SU-DHL-6 (cell line): ENCODE results near the gene TRMO.

Experiments
- CTCF ChIP-seq: fragments of 200-600 bp; sonication (generic); IDR thresholded peaks from one replicate; pipeline ENCODE4 v1.5.1; 2017; ENCODE audit warnings: antibody characterized with exemption, mild to moderate bottlenecking, low read length, moderate library complexity; ENCODE audit not compliant: insufficient read depth, poor library complexity, severe bottlenecking
- EZH2phosphoT487 ChIP-seq: fragments of 200-600 bp; sonication (generic), shearing (Covaris generic); conservative IDR thresholded peaks from 2 replicates; pipeline ENCODE4 v1.6.1; 2018; ENCODE audit warnings: mild to moderate bottlenecking, antibody characterized with exemption, low read length, moderate library complexity, mixed read lengths

- TF ChIP-seq CTCF (no peak), EZH2phosphoT487 (no peak)
Measured at GRCh38 chr9:97908705-97909104, 13.6 kb downstream of the TRMO start.
